Hepatocyte (in vitro differentiated cells): Measurements from ENCODE around the gene SPG21.

Experiments used
- EZH2phosphoT487 ChIP-seq: fragments of 200-600 bp; sonication (generic); IDR thresholded peaks from one replicate; pipeline ENCODE4 v1.6.1; 2018; ENCODE audit warnings: antibody characterized with exemption, mild to moderate bottlenecking, low read depth, moderate library complexity; ENCODE audit not compliant: unreplicated experiment, severe bottlenecking
- TF ChIP-seq, protein P1 (sequence below): fragments of 200-600 bp; sonication (generic); IDR thresholded peaks from 2 replicates; pipeline ENCODE4 v1.5.1; 2016; ENCODE audit warnings: antibody characterized with exemption, mild to moderate bottlenecking; ENCODE audit not compliant: poor library complexity

GRCh38 chr15:64921711-64922110 is 68.0 kb downstream of the SPG21 start:
- TF ChIP-seq EZH2phosphoT487 = no peak
- TF ChIP-seq, protein P1, sequence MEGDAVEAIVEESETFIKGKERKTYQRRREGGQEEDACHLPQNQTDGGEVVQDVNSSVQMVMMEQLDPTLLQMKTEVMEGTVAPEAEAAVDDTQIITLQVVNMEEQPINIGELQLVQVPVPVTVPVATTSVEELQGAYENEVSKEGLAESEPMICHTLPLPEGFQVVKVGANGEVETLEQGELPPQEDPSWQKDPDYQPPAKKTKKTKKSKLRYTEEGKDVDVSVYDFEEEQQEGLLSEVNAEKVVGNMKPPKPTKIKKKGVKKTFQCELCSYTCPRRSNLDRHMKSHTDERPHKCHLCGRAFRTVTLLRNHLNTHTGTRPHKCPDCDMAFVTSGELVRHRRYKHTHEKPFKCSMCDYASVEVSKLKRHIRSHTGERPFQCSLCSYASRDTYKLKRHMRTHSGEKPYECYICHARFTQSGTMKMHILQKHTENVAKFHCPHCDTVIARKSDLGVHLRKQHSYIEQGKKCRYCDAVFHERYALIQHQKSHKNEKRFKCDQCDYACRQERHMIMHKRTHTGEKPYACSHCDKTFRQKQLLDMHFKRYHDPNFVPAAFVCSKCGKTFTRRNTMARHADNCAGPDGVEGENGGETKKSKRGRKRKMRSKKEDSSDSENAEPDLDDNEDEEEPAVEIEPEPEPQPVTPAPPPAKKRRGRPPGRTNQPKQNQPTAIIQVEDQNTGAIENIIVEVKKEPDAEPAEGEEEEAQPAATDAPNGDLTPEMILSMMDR = no peak
